DMS114 treated with DMSO at 0.1 percent for 48 hours (cell line): ENCODE results near the gene CAPN8.

ENCODE experiments used
- DNase-seq: peaks from one replicate; lab custom pipeline; 2025; ENCODE audit not compliant: unreplicated experiment; lab: John Stamatoyannopoulos, UW

Gene CAPN8

DNA sequence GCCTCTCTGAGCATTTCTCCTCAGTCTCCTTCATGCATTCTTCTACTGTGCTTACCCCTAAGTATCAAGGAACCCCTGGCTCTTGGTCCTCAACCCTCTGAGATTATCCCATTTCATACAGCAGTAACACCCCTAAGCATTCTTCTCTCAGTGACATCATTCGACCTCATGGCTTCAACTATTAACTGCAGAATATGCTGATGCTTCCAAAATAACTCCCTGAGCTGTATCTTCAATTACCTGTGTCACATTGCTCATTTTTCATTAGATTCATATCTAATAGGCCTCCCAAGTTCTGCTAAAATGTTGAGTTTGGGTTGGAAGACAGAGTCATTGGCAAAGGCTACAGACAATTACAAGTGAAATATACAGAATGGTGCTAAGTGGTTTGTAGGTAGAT lies 7.5 kb downstream of the CAPN8 start:
- no peak for DNase-seq

DNA sequence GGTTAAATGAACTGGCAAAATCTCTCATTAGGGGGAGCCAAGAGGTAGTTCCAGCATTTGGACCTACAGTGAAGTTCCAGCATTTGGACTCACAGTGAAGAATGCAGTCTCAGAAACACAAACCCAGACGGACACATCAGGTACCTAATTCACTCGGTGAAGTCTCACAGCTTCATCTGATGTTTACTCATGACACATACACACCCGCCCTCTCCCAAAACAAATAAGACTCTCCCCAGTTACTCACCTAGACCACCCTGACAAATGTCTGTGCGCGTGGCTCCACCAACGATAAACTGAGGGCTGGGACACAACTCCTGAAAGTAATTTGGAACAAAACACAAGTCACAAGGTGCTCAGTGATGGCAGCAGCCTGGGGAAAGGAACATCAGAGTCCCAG lies 11.4 kb downstream of the CAPN8 start:
- no peak for DNase-seq

- no peak for DNase-seq
These were observed 12.1 kb downstream of the CAPN8 start for GRCh38 chr1:223653431-223653830.

DNA sequence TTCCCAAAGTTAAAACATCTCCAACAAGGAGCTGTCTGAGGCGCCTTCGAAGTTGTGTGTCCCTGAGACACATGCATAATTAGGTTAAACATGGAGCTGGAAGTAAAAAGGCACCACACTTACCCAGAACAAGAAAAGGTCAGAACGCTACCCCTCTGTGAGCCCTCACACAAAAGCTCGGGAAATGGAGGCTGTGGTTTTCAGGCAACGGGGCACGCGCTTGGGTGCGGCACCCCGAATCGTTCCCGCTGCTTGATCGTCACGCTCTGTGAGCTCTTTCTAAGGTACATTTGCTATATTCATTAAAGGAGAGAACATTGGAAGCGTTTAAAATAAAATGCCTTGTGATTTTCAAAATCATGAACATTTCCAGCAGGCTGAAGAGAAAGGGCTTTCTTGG lies 12.5 kb downstream of the CAPN8 start:
- DNase-seq = no peak

DNA sequence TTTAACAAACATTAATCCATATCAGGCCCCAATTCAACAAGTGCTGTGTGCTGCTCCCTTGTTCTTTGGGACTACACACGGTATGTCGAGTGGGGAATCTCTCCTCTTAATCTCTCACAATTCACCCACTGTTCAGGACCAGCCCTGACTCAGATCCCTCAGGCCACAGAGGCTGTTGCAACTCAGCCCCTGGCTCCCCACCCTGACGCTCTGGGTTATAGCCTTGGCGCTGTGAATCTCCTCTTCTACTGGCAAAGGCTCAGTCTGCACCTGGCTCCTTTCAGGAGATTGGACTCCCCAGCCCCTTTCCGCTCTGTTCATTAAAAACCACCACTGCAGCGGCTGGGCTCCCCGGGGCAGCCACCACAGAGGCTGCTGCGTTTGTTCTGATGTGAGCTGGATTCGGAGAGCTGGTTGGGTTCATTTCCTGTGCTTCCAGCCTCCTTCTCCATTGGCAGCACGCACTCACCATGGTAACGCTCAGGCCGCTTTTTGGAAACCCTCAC lies 13.0 kb downstream of the CAPN8 start:
- DNase-seq = no peak

- DNase-seq = no peak
These were observed 14.1 kb downstream of the CAPN8 start for GRCh38 chr1:223651291-223651991.

GRCh38 chr1:223650465-223650864 lies 15.0 kb downstream of the CAPN8 start:
- no peak for DNase-seq

DNA sequence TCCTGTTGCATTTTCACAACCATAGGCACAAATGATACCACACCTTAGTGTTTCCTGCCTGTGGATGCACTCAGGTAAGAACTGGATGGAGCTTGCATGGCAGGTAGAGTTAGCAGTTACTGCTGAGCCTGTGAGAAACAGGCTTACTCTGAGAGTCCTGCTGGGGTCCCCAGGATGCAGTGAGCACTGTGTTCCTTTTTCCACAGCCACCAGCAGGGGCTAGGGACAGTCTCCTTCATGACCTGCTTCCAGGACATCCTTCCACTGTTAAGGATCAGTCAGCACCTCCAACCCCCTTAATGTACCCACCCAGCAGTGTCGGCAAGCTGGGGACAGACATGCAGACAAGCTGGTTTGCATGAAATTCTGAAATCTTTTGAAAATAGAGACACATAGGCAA lies 16.3 kb downstream of the CAPN8 start:
- DNase-seq = no peak

DNA sequence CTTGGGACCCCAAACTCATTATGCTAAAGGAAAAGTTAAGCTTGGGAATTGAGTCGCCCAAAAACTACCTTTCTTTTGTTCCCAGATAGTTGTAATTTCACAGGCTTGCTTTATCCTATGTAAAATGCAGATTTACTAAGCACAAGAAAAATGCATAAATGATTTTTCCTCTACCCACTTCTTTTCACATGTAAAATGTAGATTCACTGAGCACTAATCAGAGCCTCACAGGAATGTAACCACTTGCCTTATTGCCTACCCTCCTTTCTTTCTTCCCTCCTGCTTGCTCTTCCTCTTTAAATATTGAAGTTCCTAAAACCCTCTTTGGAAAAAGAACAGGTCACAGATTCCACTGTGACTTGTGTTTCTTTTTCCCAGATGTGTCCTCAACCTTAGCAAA lies 18.3 kb downstream of the CAPN8 start:
- DNase-seq = no peak

GRCh38 chr1:223645903-223646302 lies 19.6 kb downstream of the CAPN8 start:
- DNase-seq = no peak

- no peak for DNase-seq
These were observed 23.3 kb downstream of the CAPN8 start for GRCh38 chr1:223642237-223642636.

GRCh38 chr1:223641523-223642039 lies 23.9 kb downstream of the CAPN8 start:
- no peak for DNase-seq

DNA sequence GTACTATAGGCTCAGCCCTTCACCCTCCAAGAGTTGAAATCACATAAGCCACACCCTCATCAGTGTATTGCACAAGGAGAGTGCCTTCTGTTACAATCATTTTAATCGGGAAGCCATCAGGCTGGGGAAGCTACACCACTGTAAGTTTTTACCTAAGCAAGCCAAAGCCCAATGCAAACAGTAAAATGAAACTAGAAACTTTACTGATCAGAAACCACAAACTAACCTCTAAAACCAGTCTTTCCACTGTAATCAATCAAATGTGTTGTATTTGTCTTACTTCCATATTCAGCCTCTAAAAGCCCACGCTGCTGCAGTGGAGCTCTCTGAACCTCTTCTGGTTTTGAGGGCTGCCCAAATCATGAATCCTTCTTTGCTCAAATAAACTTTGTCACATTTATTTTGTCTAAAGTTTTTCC lies 26.2 kb downstream of the CAPN8 start:
- DNase-seq = no peak

GRCh38 chr1:223635236-223635635 lies 30.3 kb downstream of the CAPN8 start:
- no peak for DNase-seq

DNA sequence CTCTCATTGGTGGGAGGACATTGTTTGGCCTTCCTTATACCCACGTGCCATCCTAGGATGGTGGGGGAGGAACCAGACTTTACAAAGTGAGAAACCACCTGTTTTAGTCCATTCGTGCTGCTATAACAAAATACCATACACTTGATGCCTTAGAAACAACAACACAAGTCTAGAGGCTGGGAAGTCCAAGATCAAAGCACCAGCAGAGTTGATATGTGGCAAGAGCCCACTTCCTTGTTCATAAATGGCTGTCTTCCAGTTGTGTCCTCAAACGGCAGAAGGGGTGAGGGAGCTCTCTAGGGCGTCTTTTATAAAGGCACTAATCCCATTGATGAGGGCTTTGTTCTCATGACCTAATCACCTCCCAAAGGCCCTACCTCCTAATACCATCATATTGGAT lies 31.1 kb downstream of the CAPN8 start:
- no peak for DNase-seq

GRCh38 chr1:223631956-223632355 lies 33.5 kb downstream of the CAPN8 start:
- no peak for DNase-seq

- DNase-seq = no peak
These were observed 34.0 kb downstream of the CAPN8 start for GRCh38 chr1:223631473-223631872.

GRCh38 chr1:223629126-223629457 lies 36.4 kb downstream of the CAPN8 start:
- no peak for DNase-seq

- DNase-seq = no peak
These were observed 37.0 kb downstream of the CAPN8 start for GRCh38 chr1:223628233-223629125.

DNA sequence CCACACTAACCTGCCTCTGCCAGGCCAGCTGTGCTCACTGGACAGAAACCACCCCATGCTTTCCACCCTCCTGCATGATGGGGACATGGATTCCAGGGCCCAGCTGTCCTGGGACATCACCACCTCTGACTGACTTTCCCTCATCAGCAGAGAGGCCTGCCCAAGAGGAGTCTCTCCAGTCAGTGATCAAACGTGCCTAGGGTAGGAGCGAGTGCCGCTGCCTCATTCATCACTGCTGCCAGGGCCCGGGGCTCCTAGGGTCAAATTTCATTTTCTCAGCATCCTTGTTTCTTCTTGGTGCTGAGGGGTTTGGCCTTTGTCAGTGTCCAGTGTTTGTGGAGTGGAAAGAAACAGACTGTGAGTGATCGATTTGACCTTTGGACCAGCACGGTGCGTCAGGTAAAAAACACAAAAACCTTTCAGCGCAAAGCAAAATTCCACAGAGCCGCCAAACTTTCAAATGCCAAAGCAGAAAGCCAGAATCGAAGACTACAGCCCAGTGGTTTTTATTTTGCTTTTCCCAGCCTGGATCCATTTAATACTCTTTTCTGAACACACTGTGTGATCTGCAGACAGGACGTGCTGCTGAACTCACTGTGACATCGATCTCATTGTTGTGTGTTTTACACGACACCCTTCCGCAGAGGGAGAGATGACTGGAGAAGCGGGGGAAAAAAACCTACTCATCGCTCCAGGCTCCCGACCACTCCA lies 43.2 kb downstream of the CAPN8 start:
- DNase-seq = no peak

- DNase-seq = no peak
These were observed 44.2 kb downstream of the CAPN8 start for GRCh38 chr1:223621312-223621734.
